ENCODE data around the gene CLEC10A. TPM values are rescaled to one million over a fixed set of nuclear protein-coding genes. Genes with fewer than 3 reads are reported as not detected.

The CLEC10A gene
- total RNA-seq, 1 donor from 2014 or later, result 1.6 TPM

GRCh38 chr17:7043182-7043496, 36.9 kb downstream of the CLEC10A start:
- Histone ChIP-seq H3K4me3 (ENCODE audit: low read length in 3 of 3) (peak overlapping the region; percentile 24 to 70 (median 54)), H3K9me3 (ENCODE audit: control insufficient read depth in 3 of 3, low read length in 3 of 3) (no peaks in the 10 kb centered on the region), H3K27me3 (ENCODE audit: control insufficient read depth in 3 of 3, insufficient read depth in 3 of 3, low read length in 3 of 3) (peaks cover 20 to 30% (median 27%) of the 10 kb centered on the region in 3 donors), H3K36me3 (ENCODE audit: control insufficient read depth in 3 of 3, insufficient read depth in 3 of 3, low read length in 3 of 3) (no peaks in the 10 kb centered on the region), H3K4me1 (ENCODE audit: control insufficient read depth in 3 of 3, insufficient read depth in 3 of 3, low read length in 3 of 3) (peaks cover 13 to 20% (median 15%) of the 10 kb centered on the region in 3 donors), H3K9ac (ENCODE audit: low read depth in 1 of 3, low read length in 3 of 3) (peak overlapping the region in 2 of 3 donors; percentile 38 to 68), H3K27ac (ENCODE audit: low read depth, low read length) (no peak overlapping the region)

DNA sequence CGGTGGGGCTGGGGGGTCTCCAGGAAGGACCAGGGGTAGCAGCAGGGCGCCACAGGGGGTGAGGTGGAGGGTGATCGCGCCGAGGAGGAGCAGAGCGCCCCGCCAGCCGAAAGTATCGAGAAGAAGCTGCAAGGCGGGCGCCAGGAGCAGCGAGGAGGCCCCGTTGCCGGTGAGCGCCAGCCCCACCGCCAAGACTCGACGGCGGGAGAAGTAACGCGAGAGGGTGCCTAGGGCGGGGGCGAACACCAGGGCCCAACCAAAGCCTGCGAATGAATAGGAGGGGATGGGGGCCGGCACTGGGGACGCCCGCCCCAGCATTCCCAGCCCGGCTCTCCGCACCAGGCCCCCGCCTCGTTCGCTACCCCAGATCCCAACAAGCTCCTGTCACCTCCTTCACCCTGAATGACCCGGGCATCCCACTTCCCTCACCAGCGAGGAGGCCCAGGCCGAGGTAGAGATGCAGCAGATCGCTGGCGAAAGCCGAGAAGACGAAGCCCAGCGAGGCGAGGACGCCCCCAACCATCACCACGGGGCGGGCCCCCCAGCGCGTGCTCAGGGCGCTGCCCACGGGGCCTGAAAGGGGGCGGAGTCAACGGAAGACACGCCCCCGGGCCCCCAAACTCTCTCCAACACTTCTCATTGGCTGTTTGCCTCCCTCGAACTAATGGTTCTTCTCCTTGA, 37.4 kb downstream of the CLEC10A start:
- Histone ChIP-seq H3K4me1 (ENCODE audit: control insufficient read depth in 3 of 3, insufficient read depth in 3 of 3, low read length in 3 of 3) (peaks cover 13 to 20% (median 15%) of the 10 kb centered on the region in 3 donors), H3K27ac (ENCODE audit: low read depth, low read length) (no peak overlapping the region), H3K27me3 (ENCODE audit: control insufficient read depth in 3 of 3, insufficient read depth in 3 of 3, low read length in 3 of 3) (peaks cover 20 to 28% (median 27%) of the 10 kb centered on the region in 3 donors), H3K36me3 (ENCODE audit: control insufficient read depth in 3 of 3, insufficient read depth in 3 of 3, low read length in 3 of 3) (no peaks in the 10 kb centered on the region), H3K4me3 (ENCODE audit: low read length in 3 of 3) (peak overlapping the region; percentile 24 to 70 (median 54)), H3K9me3 (ENCODE audit: control insufficient read depth in 3 of 3, low read length in 3 of 3) (no peaks in the 10 kb centered on the region), H3K9ac (ENCODE audit: low read depth in 1 of 3, low read length in 3 of 3) (no peak overlapping the region)

DNA sequence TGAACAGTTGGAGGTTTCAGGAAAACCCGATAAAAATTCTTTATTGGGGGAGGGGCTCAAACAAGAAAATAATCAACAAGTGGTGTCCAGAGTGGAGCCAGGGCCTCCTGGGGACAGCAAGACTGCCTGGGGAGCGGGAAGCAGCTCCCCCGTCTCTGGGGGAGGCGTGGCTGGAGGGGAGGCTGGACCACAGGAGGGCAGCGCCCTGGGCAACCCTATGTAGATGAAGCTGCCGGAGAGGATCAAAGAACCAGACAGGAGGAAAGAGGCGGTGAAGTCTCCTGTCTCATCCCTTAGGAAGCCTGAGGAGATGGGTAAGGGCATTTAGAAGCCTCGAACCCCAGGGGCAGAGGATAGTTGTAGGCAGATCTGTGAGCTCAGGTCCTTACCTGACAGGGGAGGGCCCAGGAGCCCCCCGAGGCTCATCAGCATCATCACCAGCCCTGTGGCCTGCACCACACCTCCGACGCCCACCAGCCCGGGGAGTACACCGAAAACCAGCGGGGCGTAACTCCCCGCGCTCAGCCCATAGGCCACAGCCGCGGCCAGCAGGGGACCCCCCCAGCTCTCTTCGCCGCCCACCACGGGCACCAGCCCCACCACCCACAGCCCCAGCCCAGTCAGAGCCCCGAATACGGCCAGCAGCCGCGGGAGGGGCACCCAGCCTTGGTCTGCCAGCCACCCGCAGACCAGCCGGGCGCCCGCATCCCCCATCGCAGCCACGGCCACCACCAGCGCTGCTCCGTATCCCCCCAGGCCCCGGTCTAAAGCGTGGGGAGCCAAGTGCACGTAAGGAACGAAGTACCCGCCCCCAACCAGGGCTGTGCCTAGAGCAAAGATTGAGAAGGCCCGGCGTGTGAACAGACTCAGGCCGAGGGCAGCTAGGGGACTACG, 38.2 kb downstream of the CLEC10A start:
- Histone ChIP-seq H3K9ac (ENCODE audit: low read depth in 1 of 3, low read length in 3 of 3) (no peak overlapping the region), H3K36me3 (ENCODE audit: control insufficient read depth in 3 of 3, insufficient read depth in 3 of 3, low read length in 3 of 3) (no peaks in the 10 kb centered on the region), H3K4me3 (ENCODE audit: low read length in 3 of 3) (no peak overlapping the region), H3K9me3 (ENCODE audit: control insufficient read depth in 3 of 3, low read length in 3 of 3) (no peaks in the 10 kb centered on the region), H3K27ac (ENCODE audit: low read depth, low read length) (no peak overlapping the region), H3K27me3 (ENCODE audit: control insufficient read depth in 3 of 3, insufficient read depth in 3 of 3, low read length in 3 of 3) (peaks cover 20 to 28% (median 27%) of the 10 kb centered on the region in 3 donors), H3K4me1 (ENCODE audit: control insufficient read depth in 3 of 3, insufficient read depth in 3 of 3, low read length in 3 of 3) (peaks cover 13 to 20% (median 15%) of the 10 kb centered on the region in 3 donors)

- no peaks in the 10 kb centered on the region for H3K9me3 ChIP-seq (ENCODE audit: control insufficient read depth in 3 of 3, low read length in 3 of 3)
- H3K27me3 ChIP-seq (ENCODE audit: control insufficient read depth in 3 of 3, insufficient read depth in 3 of 3, low read length in 3 of 3), result peaks cover 28 to 40% (median 32%) of the 10 kb centered on the region in 3 donors
- no peaks in the 10 kb centered on the region for H3K36me3 ChIP-seq (ENCODE audit: control insufficient read depth in 3 of 3, insufficient read depth in 3 of 3, low read length in 3 of 3)
- no peak overlapping the region for H3K4me3 ChIP-seq (ENCODE audit: low read length in 3 of 3)
- H3K9ac ChIP-seq (ENCODE audit: low read depth in 1 of 3, low read length in 3 of 3), result no peak overlapping the region
- H3K27ac ChIP-seq (ENCODE audit: low read depth, low read length), result no peak overlapping the region
- peaks cover 16 to 33% (median 25%) of the 10 kb centered on the region in 3 donors for H3K4me1 ChIP-seq (ENCODE audit: control insufficient read depth in 3 of 3, insufficient read depth in 3 of 3, low read length in 3 of 3)
Observed at GRCh38 chr17:7039832-7040231, 40.2 kb downstream of the CLEC10A start.

DNA sequence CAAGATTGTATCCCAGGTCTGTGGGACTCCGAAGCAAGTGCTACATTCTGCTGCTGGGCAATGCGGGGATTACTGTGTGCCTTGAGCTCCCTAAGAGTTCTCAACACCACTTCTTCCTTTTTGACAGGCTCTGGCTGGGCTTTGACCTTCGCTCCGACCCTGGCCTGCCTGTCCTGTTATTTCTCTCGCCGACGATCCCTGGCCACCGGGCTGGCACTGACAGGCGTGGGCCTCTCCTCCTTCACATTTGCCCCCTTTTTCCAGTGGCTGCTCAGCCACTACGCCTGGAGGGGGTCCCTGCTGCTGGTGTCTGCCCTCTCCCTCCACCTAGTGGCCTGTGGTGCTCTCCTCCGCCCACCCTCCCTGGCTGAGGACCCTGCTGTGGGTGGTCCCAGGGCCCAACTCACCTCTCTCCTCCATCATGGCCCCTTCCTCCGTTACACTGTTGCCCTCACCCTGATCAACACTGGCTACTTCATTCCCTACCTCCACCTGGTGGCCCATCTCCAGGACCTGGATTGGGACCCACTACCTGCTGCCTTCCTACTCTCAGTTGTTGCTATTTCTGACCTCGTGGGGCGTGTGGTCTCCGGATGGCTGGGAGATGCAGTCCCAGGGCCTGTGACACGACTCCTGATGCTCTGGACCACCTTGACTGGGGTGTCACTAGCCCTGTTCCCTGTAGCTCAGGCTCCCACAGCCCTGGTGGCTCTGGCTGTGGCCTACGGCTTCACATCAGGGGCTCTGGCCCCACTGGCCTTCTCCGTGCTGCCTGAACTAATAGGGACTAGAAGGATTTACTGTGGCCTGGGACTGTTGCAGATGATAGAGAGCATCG, 41.8 kb downstream of the CLEC10A start:
- Histone ChIP-seq H3K27me3 (ENCODE audit: control insufficient read depth in 3 of 3, insufficient read depth in 3 of 3, low read length in 3 of 3) (peaks cover 17 to 35% (median 22%) of the 10 kb centered on the region in 3 donors), H3K36me3 (ENCODE audit: control insufficient read depth in 3 of 3, insufficient read depth in 3 of 3, low read length in 3 of 3) (no peaks in the 10 kb centered on the region)

DNA sequence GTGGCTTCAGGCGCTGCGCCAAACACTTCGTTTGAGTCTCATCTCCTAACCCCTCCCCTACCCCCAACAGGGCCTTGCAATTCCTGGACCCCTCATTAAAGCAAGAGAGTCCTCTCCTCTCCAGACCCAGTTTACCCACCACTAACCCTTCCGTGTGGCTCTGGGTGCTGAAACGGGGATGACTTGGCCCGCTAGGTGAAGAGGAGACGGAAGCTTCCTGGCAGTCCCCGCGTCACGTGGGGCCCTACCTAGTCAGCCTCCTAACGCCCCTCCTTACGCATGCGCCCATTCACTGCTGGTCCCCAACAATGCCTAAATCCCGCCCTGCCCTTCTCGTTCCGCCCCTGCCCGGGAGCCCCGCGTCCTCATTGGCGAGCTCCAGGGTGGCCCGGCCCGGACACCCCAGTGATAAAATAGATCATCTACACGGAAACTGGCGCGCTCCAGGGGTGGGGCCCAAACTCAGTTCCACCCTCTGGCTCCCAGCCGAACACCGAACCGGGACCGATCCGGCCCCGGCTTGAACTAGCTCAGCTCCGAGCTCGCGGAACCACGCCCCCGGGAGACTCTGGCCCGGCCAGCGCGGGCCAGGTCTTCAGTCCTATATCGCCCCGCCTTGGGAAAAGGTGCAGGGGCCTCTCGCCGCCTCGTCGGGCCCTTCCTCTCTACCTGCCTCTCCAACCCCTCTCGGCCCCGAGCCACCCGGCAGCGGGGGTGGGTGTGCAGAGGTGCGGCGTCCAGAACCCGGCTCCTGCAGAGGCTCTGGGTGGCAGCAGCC, 44.3 kb downstream of the CLEC10A start, which contains the start of gene SLC16A13:
Gene SLC16A13, plus strand, starts transcription at position 425 of the 778 bp plus-strand sequence. CDS start 368 bp downstream, outside the sequence.
- H3K27ac ChIP-seq (ENCODE audit: low read depth, low read length), result peak within 1 kb of the TSS; percentile 79
- peaks cover 0 to 23% (median 15%) of the 10 kb centered on the region in 3 donors for H3K27me3 ChIP-seq (ENCODE audit: control insufficient read depth in 3 of 3, insufficient read depth in 3 of 3, low read length in 3 of 3)
- peak within 1 kb of the TSS; percentile 66 to 77 (median 74) for H3K4me3 ChIP-seq (ENCODE audit: low read length in 3 of 3)
- H3K9me3 ChIP-seq (ENCODE audit: control insufficient read depth in 3 of 3, low read length in 3 of 3), result no peaks in the 10 kb centered on the region
- H3K4me1 ChIP-seq (ENCODE audit: control insufficient read depth in 3 of 3, insufficient read depth in 3 of 3, low read length in 3 of 3), result peaks cover 13 to 19% (median 13%) of the 10 kb centered on the region in 3 donors
- no peaks in the 10 kb centered on the region for H3K36me3 ChIP-seq (ENCODE audit: control insufficient read depth in 3 of 3, insufficient read depth in 3 of 3, low read length in 3 of 3)
- H3K9ac ChIP-seq (ENCODE audit: low read depth in 1 of 3, low read length in 3 of 3), result peak within 1 kb of the TSS; percentile 57 to 76 (median 62)

More for the DNA sequence above, 41.8 kb downstream of the CLEC10A start:
- Histone ChIP-seq H3K4me1 (ENCODE audit: control insufficient read depth in 3 of 3, insufficient read depth in 3 of 3, low read length in 3 of 3) (peaks cover 13 to 25% (median 18%) of the 10 kb centered on the region in 3 donors), H3K9ac (ENCODE audit: low read depth in 1 of 3, low read length in 3 of 3) (no peak overlapping the region), H3K4me3 (ENCODE audit: low read length in 3 of 3) (no peak overlapping the region), H3K9me3 (ENCODE audit: control insufficient read depth in 3 of 3, low read length in 3 of 3) (no peaks in the 10 kb centered on the region), H3K27ac (ENCODE audit: low read depth, low read length) (no peak overlapping the region)

- Histone ChIP-seq H3K4me3 (ENCODE audit: low read length in 3 of 3) (peak overlapping the region; percentile 66 to 77 (median 74)), H3K9ac (ENCODE audit: low read depth in 1 of 3, low read length in 3 of 3) (peak overlapping the region; percentile 57 to 76 (median 62)), H3K27me3 (ENCODE audit: control insufficient read depth in 3 of 3, insufficient read depth in 3 of 3, low read length in 3 of 3) (peaks cover 0 to 23% (median 15%) of the 10 kb centered on the region in 3 donors), H3K9me3 (ENCODE audit: control insufficient read depth in 3 of 3, low read length in 3 of 3) (no peaks in the 10 kb centered on the region), H3K4me1 (ENCODE audit: control insufficient read depth in 3 of 3, insufficient read depth in 3 of 3, low read length in 3 of 3) (peaks cover 13 to 19% (median 13%) of the 10 kb centered on the region in 3 donors), H3K36me3 (ENCODE audit: control insufficient read depth in 3 of 3, insufficient read depth in 3 of 3, low read length in 3 of 3) (no peaks in the 10 kb centered on the region), H3K27ac (ENCODE audit: low read depth, low read length) (peak overlapping the region; percentile 79)
Observed at GRCh38 chr17:7034955-7035590, 45.0 kb downstream of the CLEC10A start.

- Histone ChIP-seq H3K4me1 (ENCODE audit: control insufficient read depth in 3 of 3, insufficient read depth in 3 of 3, low read length in 3 of 3) (peaks cover 6 to 16% (median 12%) of the 10 kb centered on the region in 3 donors), H3K27me3 (ENCODE audit: control insufficient read depth in 3 of 3, insufficient read depth in 3 of 3, low read length in 3 of 3) (peaks cover 0 to 4% (median 0%) of the 10 kb centered on the region in 3 donors), H3K9ac (ENCODE audit: low read depth in 1 of 3, low read length in 3 of 3) (no peak overlapping the region), H3K36me3 (ENCODE audit: control insufficient read depth in 3 of 3, insufficient read depth in 3 of 3, low read length in 3 of 3) (peaks cover 0 to 2% (median 0%) of the 10 kb centered on the region in 3 donors), H3K4me3 (ENCODE audit: low read length in 3 of 3) (no peak overlapping the region), H3K9me3 (ENCODE audit: control insufficient read depth in 3 of 3, low read length in 3 of 3) (no peaks in the 10 kb centered on the region), H3K27ac (ENCODE audit: low read depth, low read length) (peak overlapping the region; percentile 36)
Observed at GRCh38 chr17:7029659-7030058, 50.4 kb downstream of the CLEC10A start.

All from skeletal muscle tissue (tissue), 4 donors.